Hepatocyte (in vitro differentiated cells): ENCODE data around the gene BSN. TPM values are rescaled to one million over a fixed set of nuclear protein-coding genes. Genes with fewer than 3 reads are reported as not detected.

Experiments used
- DNase-seq: peaks from one replicate; pipeline ENCODE4 v3.0.0-alpha.2; 2016; ENCODE audit warnings: low spot score
- H2AFZ ChIP-seq: fragments of 200-600 bp; sonication (generic); 2 replicates; pipeline ENCODE4 v1.6.0; 2016; ENCODE audit warnings: antibody characterized with exemption, mild to moderate bottlenecking
- H3K27ac ChIP-seq: fragments of 200-600 bp; sonication (generic); 2 replicates; pipeline ENCODE4 v1.5.1; 2016; ENCODE audit warnings: mild to moderate bottlenecking
- H3K27me3 ChIP-seq: fragments of 200-600 bp; sonication (generic); 2 replicates; pipeline ENCODE4 v1.6.1; 2016
- H3K36me3 ChIP-seq: fragments of 200-600 bp; sonication (generic); replicated peaks from 2 replicates; pipeline ENCODE4 v1.5.1; 2016; ENCODE audit warnings: low read depth; ENCODE audit not compliant: insufficient read depth
- H3K4me1 ChIP-seq: fragments of 200-600 bp; sonication (generic); 2 replicates; pipeline ENCODE4 v1.5.1; 2016; ENCODE audit warnings: mild to moderate bottlenecking, moderate library complexity; ENCODE audit not compliant: insufficient read depth
- H3K4me2 ChIP-seq: fragments of 200-600 bp; sonication (generic); 2 replicates; pipeline ENCODE4 v1.6.0; 2016
- H3K4me3 ChIP-seq: fragments of 200-600 bp; sonication (generic); 2 replicates; pipeline ENCODE4 v1.5.1; 2016; ENCODE audit warnings: mild to moderate bottlenecking
- H3K79me2 ChIP-seq: fragments of 200-600 bp; sonication (generic); 2 replicates; pipeline ENCODE4 v1.6.0; 2017; ENCODE audit warnings: mild to moderate bottlenecking
- H3K9me2 ChIP-seq: fragments of 200-600 bp; sonication (generic); replicated peaks from 2 replicates; pipeline ENCODE4 v1.6.0; 2017; ENCODE audit warnings: mild to moderate bottlenecking; ENCODE audit not compliant: insufficient read depth
- H3K9me3 ChIP-seq: fragments of 200-600 bp; sonication (generic); 2 replicates; pipeline ENCODE4 v1.5.1; 2016; ENCODE audit warnings: low read depth, mild to moderate bottlenecking
- H4K20me1 ChIP-seq: fragments of 200-600 bp; sonication (generic); 2 replicates; pipeline ENCODE4 v1.6.0; 2016; ENCODE audit warnings: mild to moderate bottlenecking; ENCODE audit not compliant: insufficient read depth, poor library complexity, severe bottlenecking
- CTCF ChIP-seq: fragments of 200-600 bp; sonication (generic); IDR thresholded peaks from 2 replicates; pipeline ENCODE4 v1.5.1; 2016; ENCODE audit warnings: antibody characterized with exemption, mild to moderate bottlenecking; ENCODE audit not compliant: poor library complexity
- EZH2 ChIP-seq: fragments of 200-600 bp; sonication (generic); IDR thresholded peaks from 2 replicates; pipeline ENCODE4 v1.6.1; 2016; ENCODE audit warnings: antibody characterized with exemption, mild to moderate bottlenecking, borderline replicate concordance
- EZH2phosphoT487 ChIP-seq: fragments of 200-600 bp; sonication (generic); IDR thresholded peaks from one replicate; pipeline ENCODE4 v1.6.1; 2018; ENCODE audit warnings: antibody characterized with exemption, mild to moderate bottlenecking, low read depth, moderate library complexity; ENCODE audit not compliant: unreplicated experiment, severe bottlenecking
- WGBS: methylation state at CpG from one replicate; pipeline ENCODE4 v1.1.6; 2016; ENCODE audit warnings: low lambda C conversion rate; ENCODE audit errors: missing lambda C conversion rate; 5-methylcytosine and 5-hydroxymethylcytosine counted together
- polyA plus RNA-seq: library from polyadenylated mRNA; unstranded; fragments of >200 nt; fragmentation: Nextera tagmentation; extraction: Ambion mirVana; gene quantifications from 2 replicates; pipeline ENCODE4 v1.2.1, GENCODE V29; 2016
- total RNA-seq: library from RNA; depleted of rRNA; stranded (reverse); fragments of >200 nt; gene quantifications from 2 replicates; pipeline ENCODE4 v1.2.3, GENCODE V29; 2014

The BSN gene
- total and polyA plus RNA-seq, 2 experiments from 2014 or later: 0.37 to 0.44 TPM

GRCh38 chr3:49711489-49711888, 157.2 kb downstream of the BSN start:
- no peak for TF ChIP-seq CTCF
- TF ChIP-seq EZH2: no peak
- no peak for TF ChIP-seq EZH2phosphoT487
- 97% methylated on average over 5 of the region's 5 CpGs for WGBS
- H3K4me1 ChIP-seq: no peaks in the 10 kb centered on the region
- H3K36me3 ChIP-seq: no peaks in the 10 kb centered on the region
- no peaks in the 10 kb centered on the region for H4K20me1 ChIP-seq
- no peaks in the 10 kb centered on the region for H3K27me3 ChIP-seq
- DNase-seq: no peak
- no peaks in the 10 kb centered on the region for H3K9me2 ChIP-seq
- H3K9me3 ChIP-seq: no peaks in the 10 kb centered on the region
- H3K79me2 ChIP-seq: no peaks in the 10 kb centered on the region
- H3K4me3 ChIP-seq: no peak overlapping the region
- H3K4me2 ChIP-seq: no peak overlapping the region
- no peak overlapping the region for H2AFZ ChIP-seq
- no peak overlapping the region for H3K27ac ChIP-seq

GRCh38 chr3:49712166-49712565, 157.9 kb downstream of the BSN start:
- TF ChIP-seq EZH2 (no peak), CTCF (no peak), EZH2phosphoT487 (no peak)
- Histone ChIP-seq H3K36me3 (no peaks in the 10 kb centered on the region), H3K9me3 (no peaks in the 10 kb centered on the region), H3K27me3 (no peaks in the 10 kb centered on the region), H3K9me2 (no peaks in the 10 kb centered on the region), H3K4me2 (no peak overlapping the region), H3K4me1 (no peaks in the 10 kb centered on the region), H3K79me2 (no peaks in the 10 kb centered on the region), H3K4me3 (no peak overlapping the region), H2AFZ (no peak overlapping the region), H3K27ac (no peak overlapping the region), H4K20me1 (no peaks in the 10 kb centered on the region)
- 93% methylated on average over 11 of the region's 11 CpGs for WGBS
- no peak for DNase-seq

GRCh38 chr3:49712631-49713317, 158.5 kb downstream of the BSN start:
- Histone ChIP-seq H3K27me3 (no peaks in the 10 kb centered on the region), H2AFZ (no peak overlapping the region), H3K79me2 (no peaks in the 10 kb centered on the region), H3K9me2 (no peaks in the 10 kb centered on the region), H3K9me3 (no peaks in the 10 kb centered on the region), H4K20me1 (no peaks in the 10 kb centered on the region), H3K4me3 (no peak overlapping the region), H3K36me3 (no peaks in the 10 kb centered on the region), H3K4me2 (no peak overlapping the region), H3K4me1 (no peaks in the 10 kb centered on the region), H3K27ac (no peak overlapping the region)
- TF ChIP-seq CTCF (no peak), EZH2 (no peak), EZH2phosphoT487 (no peak)
- no peak for DNase-seq
- WGBS: 76% methylated on average over 7 of the region's 7 CpGs
